ENCODE measurements around the gene MYH14.

GRCh38 chr19:50324331-50324730 lies 120.9 kb downstream of the MYH14 start:
- TF ChIP-seq, protein P1, sequence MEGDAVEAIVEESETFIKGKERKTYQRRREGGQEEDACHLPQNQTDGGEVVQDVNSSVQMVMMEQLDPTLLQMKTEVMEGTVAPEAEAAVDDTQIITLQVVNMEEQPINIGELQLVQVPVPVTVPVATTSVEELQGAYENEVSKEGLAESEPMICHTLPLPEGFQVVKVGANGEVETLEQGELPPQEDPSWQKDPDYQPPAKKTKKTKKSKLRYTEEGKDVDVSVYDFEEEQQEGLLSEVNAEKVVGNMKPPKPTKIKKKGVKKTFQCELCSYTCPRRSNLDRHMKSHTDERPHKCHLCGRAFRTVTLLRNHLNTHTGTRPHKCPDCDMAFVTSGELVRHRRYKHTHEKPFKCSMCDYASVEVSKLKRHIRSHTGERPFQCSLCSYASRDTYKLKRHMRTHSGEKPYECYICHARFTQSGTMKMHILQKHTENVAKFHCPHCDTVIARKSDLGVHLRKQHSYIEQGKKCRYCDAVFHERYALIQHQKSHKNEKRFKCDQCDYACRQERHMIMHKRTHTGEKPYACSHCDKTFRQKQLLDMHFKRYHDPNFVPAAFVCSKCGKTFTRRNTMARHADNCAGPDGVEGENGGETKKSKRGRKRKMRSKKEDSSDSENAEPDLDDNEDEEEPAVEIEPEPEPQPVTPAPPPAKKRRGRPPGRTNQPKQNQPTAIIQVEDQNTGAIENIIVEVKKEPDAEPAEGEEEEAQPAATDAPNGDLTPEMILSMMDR (conservative IDR thresholded peaks at IDR 0.05 in 1 of 2, IDR thresholded peaks at IDR 0.05 in 1 of 2; ENCODE audit: low read depth in 1 of 2, low read length in 2 of 2), result no peak
- TF ChIP-seq EZH2 (IDR thresholded peaks at IDR 0.05; ENCODE audit: low read length, missing control alignments), result no peak
